ENCODE results near the gene GPHN. TPM values are rescaled to one million over a fixed set of nuclear protein-coding genes. Genes with fewer than 3 reads are reported as not detected.

GPHN gene
- total RNA-seq, 1 experiment from 2014 or later, result 23.4 TPM

DNA sequence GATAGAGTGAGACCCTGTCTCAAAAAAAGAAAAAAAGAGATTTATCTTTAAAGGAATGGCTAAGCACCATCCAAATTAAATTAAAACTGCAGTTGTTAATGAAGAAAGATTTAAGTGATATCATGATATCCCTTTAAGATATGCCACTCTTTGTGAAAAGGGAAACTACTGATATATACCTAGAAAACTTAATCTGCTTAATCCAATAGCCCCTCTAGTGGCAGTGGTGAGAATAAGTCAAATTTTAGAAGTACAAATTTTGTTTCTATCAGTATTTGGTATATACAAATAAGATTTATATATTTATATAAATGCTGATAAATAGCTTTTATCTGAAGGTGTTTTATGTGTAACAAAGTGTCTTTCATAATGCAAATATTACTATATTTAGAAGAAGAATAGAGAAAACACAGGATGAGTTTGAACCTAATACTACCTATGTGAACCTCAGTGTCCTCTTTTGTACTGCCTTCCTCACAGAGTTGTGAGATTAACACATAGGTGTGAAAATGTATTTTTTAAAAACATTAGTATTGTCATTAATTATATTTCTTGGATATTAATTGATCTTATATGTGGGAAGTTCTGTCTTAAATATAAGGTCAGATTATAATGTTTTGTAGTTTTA is 629.9 kb downstream of the GPHN start:
- ATAC-seq (peak; percentile 65; the same call in 1 of the 2 replicates), DNase-seq (peak; percentile 53)
- H3K4me2 ChIP-seq (ENCODE audit: low read length), result no peak overlapping the region
- H3K4me1 ChIP-seq (ENCODE audit: insufficient read depth, low read length), result no peaks in the 10 kb centered on the region
- CTCF ChIA-PET, result interaction anchor here (0.7 to 1.0 kb wide), 2 partner anchors 181 to 1559 kb away, joined by 4 to 6 read pairs; no protein-coding TSS in a partner anchor
- no peak overlapping the region for H2AFZ ChIP-seq (ENCODE audit: low read length)
- H3F3A ChIP-seq (ENCODE audit: low read length, unreplicated experiment), result no peaks in the 10 kb centered on the region
- H3K27me3 ChIP-seq (ENCODE audit: low read length), result no peaks in the 10 kb centered on the region
- TF ChIP-seq, protein P1, sequence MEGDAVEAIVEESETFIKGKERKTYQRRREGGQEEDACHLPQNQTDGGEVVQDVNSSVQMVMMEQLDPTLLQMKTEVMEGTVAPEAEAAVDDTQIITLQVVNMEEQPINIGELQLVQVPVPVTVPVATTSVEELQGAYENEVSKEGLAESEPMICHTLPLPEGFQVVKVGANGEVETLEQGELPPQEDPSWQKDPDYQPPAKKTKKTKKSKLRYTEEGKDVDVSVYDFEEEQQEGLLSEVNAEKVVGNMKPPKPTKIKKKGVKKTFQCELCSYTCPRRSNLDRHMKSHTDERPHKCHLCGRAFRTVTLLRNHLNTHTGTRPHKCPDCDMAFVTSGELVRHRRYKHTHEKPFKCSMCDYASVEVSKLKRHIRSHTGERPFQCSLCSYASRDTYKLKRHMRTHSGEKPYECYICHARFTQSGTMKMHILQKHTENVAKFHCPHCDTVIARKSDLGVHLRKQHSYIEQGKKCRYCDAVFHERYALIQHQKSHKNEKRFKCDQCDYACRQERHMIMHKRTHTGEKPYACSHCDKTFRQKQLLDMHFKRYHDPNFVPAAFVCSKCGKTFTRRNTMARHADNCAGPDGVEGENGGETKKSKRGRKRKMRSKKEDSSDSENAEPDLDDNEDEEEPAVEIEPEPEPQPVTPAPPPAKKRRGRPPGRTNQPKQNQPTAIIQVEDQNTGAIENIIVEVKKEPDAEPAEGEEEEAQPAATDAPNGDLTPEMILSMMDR (conservative IDR thresholded peaks at IDR 0.05; ENCODE audit: low read depth, low read length), result peak; percentile 64
- TF ChIP-seq EZH2phosphoT487 (IDR thresholded peaks at IDR 0.05; ENCODE audit: borderline replicate concordance, low read length) (no peak), EZH2 (IDR thresholded peaks at IDR 0.05; ENCODE audit: low read length, unreplicated experiment) (no peak)
- no peaks in the 10 kb centered on the region for H3K36me3 ChIP-seq (ENCODE audit: low read depth, low read length)
- POLR2A ChIA-PET (ENCODE audit: unreplicated experiment), result no interaction called here
- H3K9ac ChIP-seq (ENCODE audit: low read length), result no peak overlapping the region
- no peaks in the 10 kb centered on the region for H4K20me1 ChIP-seq (ENCODE audit: low read length)
- no peaks in the 10 kb centered on the region for H3K9me3 ChIP-seq (ENCODE audit: low read length)
- intact Hi-C loops (cut with micrococcal nuclease), result loop anchor here (5.0 kb wide), 2 partner anchors 641 to 781 kb away; no protein-coding TSS in a partner anchor
- no peaks in the 10 kb centered on the region for H3K79me2 ChIP-seq (ENCODE audit: low read length)
- BruUV-seq (replicated peaks), result no TSS peak
- no peak overlapping the region for H3K4me3 ChIP-seq (ENCODE audit: low read length)
- H3K27ac ChIP-seq (ENCODE audit: low read length), result no peak overlapping the region
- no peaks in the 10 kb centered on the region for H3K9me2 ChIP-seq (replicated peaks; ENCODE audit: low read length)

- no peak overlapping the region for H3K9ac ChIP-seq (ENCODE audit: low read length)
- H3K4me3 ChIP-seq (ENCODE audit: low read length), result no peak overlapping the region
- H3K36me3 ChIP-seq (ENCODE audit: low read depth, low read length), result no peaks in the 10 kb centered on the region
- H3K27me3 ChIP-seq (ENCODE audit: low read length), result no peaks in the 10 kb centered on the region
- H3F3A ChIP-seq (ENCODE audit: low read length, unreplicated experiment), result no peaks in the 10 kb centered on the region
- TF ChIP-seq EZH2phosphoT487 (IDR thresholded peaks at IDR 0.05; ENCODE audit: borderline replicate concordance, low read length) (no peak), EZH2 (IDR thresholded peaks at IDR 0.05; ENCODE audit: low read length, unreplicated experiment) (no peak)
- TF ChIP-seq, protein P1 (conservative IDR thresholded peaks at IDR 0.05; ENCODE audit: low read depth, low read length), result no peak
- DNase-seq (no peak), ATAC-seq (no peak)
- BruUV-seq (replicated peaks), result no TSS peak
- no peak overlapping the region for H3K4me2 ChIP-seq (ENCODE audit: low read length)
- H2AFZ ChIP-seq (ENCODE audit: low read length), result no peak overlapping the region
- intact Hi-C loops (cut with micrococcal nuclease), result no loop called here
- CTCF ChIA-PET, result no interaction called here
- no peak overlapping the region for H3K27ac ChIP-seq (ENCODE audit: low read length)
- H3K4me1 ChIP-seq (ENCODE audit: insufficient read depth, low read length), result no peaks in the 10 kb centered on the region
- H3K79me2 ChIP-seq (ENCODE audit: low read length), result no peaks in the 10 kb centered on the region
- H3K9me2 ChIP-seq (replicated peaks; ENCODE audit: low read length), result no peaks in the 10 kb centered on the region
- H3K9me3 ChIP-seq (ENCODE audit: low read length), result no peaks in the 10 kb centered on the region
- POLR2A ChIA-PET (ENCODE audit: unreplicated experiment), result no interaction called here
- H4K20me1 ChIP-seq (ENCODE audit: low read length), result no peaks in the 10 kb centered on the region
Measured at GRCh38 chr14:67140556-67140955, 632.6 kb downstream of the GPHN start.

GRCh38 chr14:67141146-67141900 is 633.4 kb downstream of the GPHN start:
- intact Hi-C loops (cut with micrococcal nuclease), result no loop called here
- Histone ChIP-seq H3K27ac (ENCODE audit: low read length) (no peak overlapping the region), H2AFZ (ENCODE audit: low read length) (no peak overlapping the region), H3K4me1 (ENCODE audit: insufficient read depth, low read length) (no peaks in the 10 kb centered on the region), H3K9me2 (replicated peaks; ENCODE audit: low read length) (no peaks in the 10 kb centered on the region), H3K36me3 (ENCODE audit: low read depth, low read length) (no peaks in the 10 kb centered on the region), H3K79me2 (ENCODE audit: low read length) (no peaks in the 10 kb centered on the region), H3K4me2 (ENCODE audit: low read length) (no peak overlapping the region), H4K20me1 (ENCODE audit: low read length) (no peaks in the 10 kb centered on the region), H3K9me3 (ENCODE audit: low read length) (no peaks in the 10 kb centered on the region), H3K4me3 (ENCODE audit: low read length) (no peak overlapping the region), H3K27me3 (ENCODE audit: low read length) (no peaks in the 10 kb centered on the region), H3K9ac (ENCODE audit: low read length) (no peak overlapping the region), H3F3A (ENCODE audit: low read length, unreplicated experiment) (no peaks in the 10 kb centered on the region)
- CTCF ChIA-PET, result no interaction called here
- DNase-seq (no peak), ATAC-seq (no peak)
- POLR2A ChIA-PET (ENCODE audit: unreplicated experiment), result no interaction called here
- BruUV-seq (replicated peaks), result no TSS peak
- TF ChIP-seq EZH2phosphoT487 (IDR thresholded peaks at IDR 0.05; ENCODE audit: borderline replicate concordance, low read length) (no peak), EZH2 (IDR thresholded peaks at IDR 0.05; ENCODE audit: low read length, unreplicated experiment) (no peak)
- TF ChIP-seq, protein P1 (conservative IDR thresholded peaks at IDR 0.05; ENCODE audit: low read depth, low read length), result no peak

Measured in PC-3 (cell line).